ENCODE measurements around the gene PPP2R3A. TPM values are rescaled to one million over a fixed set of nuclear protein-coding genes. Genes with fewer than 3 reads are reported as not detected.

PPP2R3A gene
- total and polyA plus RNA-seq, 2 of the 4 experiments (the other 2 are of a cell fraction): 11.3 to 37.3 TPM

GRCh38 chr3:135950941-135951340, 14.6 kb upstream of the PPP2R3A start:
- no peak overlapping the region for H2BK15ac ChIP-seq (ENCODE audit: low read depth, low read length)
- dilution Hi-C loops (cut with HindIII; ENCODE audit: low sequenced_read_pairs, unreplicated experiment): no loop called here

More at GRCh38 chr3:135950941-135951340, 14.6 kb upstream of the PPP2R3A start:
- no peak overlapping the region for H2AK9ac ChIP-seq (replicated peaks; ENCODE audit: low read depth, low read length, poor library complexity)
- no peak overlapping the region for H3K4ac ChIP-seq (ENCODE audit: low read depth, low read length)
- no TSS peak for BruUV-seq (replicated peaks)
- no peak overlapping the region for H3K18ac ChIP-seq (ENCODE audit: low read depth, low read length)
- no peak for ATAC-seq (ENCODE audit: low read depth)
- no peak overlapping the region for H2BK5ac ChIP-seq (ENCODE audit: low read depth, low read length, poor library complexity, severe bottlenecking)
- H4K20me1 ChIP-seq (ENCODE audit: insufficient read depth, low read length): no peaks in the 10 kb centered on the region
- no peaks in the 10 kb centered on the region for H3K36me3 ChIP-seq (ENCODE audit: control insufficient read depth, insufficient read depth, low read length)
- in situ Hi-C loops (cut with MboI; ENCODE audit: low sequenced_read_pairs) (no loop called here), intact Hi-C loops (cut with micrococcal nuclease) (no loop called here)
- H2AFZ ChIP-seq (replicated peaks; ENCODE audit: low read length, poor library complexity): no peak overlapping the region
- no peak overlapping the region for H2AK5ac ChIP-seq (ENCODE audit: low read depth, low read length)
- DNase-seq: no peak
- no peak overlapping the region for H2BK20ac ChIP-seq (ENCODE audit: low read depth, low read length)
- H3K27me3 ChIP-seq (ENCODE audit: control insufficient read depth, insufficient read depth, low read length): peaks cover 2% of the 10 kb centered on the region; the same call in 1 of the 2 replicates
- no CpG with 5 or more reads among the region's 2 CpGs for WGBS, 2 experiments (ENCODE audit: extremely low coverage in 2 of 2, insufficient read length in 1 of 2)
- H3K4me3 ChIP-seq (ENCODE audit: insufficient read depth, low read depth, low read length): no peak overlapping the region
- H3K14ac ChIP-seq (replicated peaks; ENCODE audit: low read depth, low read length): no peak overlapping the region
- H4K91ac ChIP-seq (ENCODE audit: insufficient read depth, low read depth, low read length): no peak overlapping the region
- H3K9ac ChIP-seq (ENCODE audit: low read depth, low read length): no peak overlapping the region
- H2BK120ac ChIP-seq (ENCODE audit: low read depth, low read length): no peak overlapping the region
- no peak overlapping the region for H3K23ac ChIP-seq (ENCODE audit: low read depth, low read length)
- no peak overlapping the region for H3K4me2 ChIP-seq (ENCODE audit: low read depth, low read length)
- CTCF ChIA-PET: no interaction called here
- H3K9me3 ChIP-seq (ENCODE audit: control insufficient read depth, insufficient read depth, low read length): no peaks in the 10 kb centered on the region
- POLR2A ChIA-PET (ENCODE audit: unreplicated experiment): no interaction called here
- TF ChIP-seq BHLHE40 (IDR thresholded peaks at IDR 0.05; ENCODE audit: low read depth, low read length) (no peak), POLR2A (IDR thresholded peaks at IDR 0.05; ENCODE audit: low read depth, low read length) (no peak), USF2 (IDR thresholded peaks at IDR 0.05; ENCODE audit: low read depth, low read length) (no peak), MXI1 (IDR thresholded peaks at IDR 0.05; ENCODE audit: borderline replicate concordance, low read depth, low read length) (no peak), SMC3 (IDR thresholded peaks at IDR 0.05; ENCODE audit: low read depth, low read length) (no peak), RCOR1 (IDR thresholded peaks at IDR 0.05; ENCODE audit: insufficient replicate concordance, low read length) (no peak), MAFK (IDR thresholded peaks at IDR 0.05; ENCODE audit: low read depth, low read length) (no peak), CTCF (conservative IDR thresholded peaks at IDR 0.05; ENCODE audit: low read depth, low read length) (no peak), CHD1 (IDR thresholded peaks at IDR 0.05; ENCODE audit: low read depth, low read length) (no peak), RFX5 (IDR thresholded peaks at IDR 0.05; ENCODE audit: low read depth, low read length) (no peak), ELK1 (IDR thresholded peaks at IDR 0.05; ENCODE audit: borderline replicate concordance, low read depth, low read length) (no peak), FOS (IDR thresholded peaks at IDR 0.05; ENCODE audit: low read depth, low read length) (no peak), NFE2L2 (IDR thresholded peaks at IDR 0.05; ENCODE audit: low read depth, low read length) (no peak), MAZ (IDR thresholded peaks at IDR 0.05; ENCODE audit: borderline replicate concordance, low read depth, low read length) (no peak), CEBPB (IDR thresholded peaks at IDR 0.05; ENCODE audit: low read depth, low read length) (no peak), RAD21 (IDR thresholded peaks at IDR 0.05; ENCODE audit: low read length) (no peak)
- H3K4me1 ChIP-seq (ENCODE audit: control insufficient read depth, insufficient read depth, low read length): no peaks in the 10 kb centered on the region
- no peak overlapping the region for H3K27ac ChIP-seq (ENCODE audit: insufficient read depth, low read length)
- H4K5ac ChIP-seq (ENCODE audit: low read depth, low read length): no peak overlapping the region
- no peak overlapping the region for H4K8ac ChIP-seq (ENCODE audit: low read depth in 2 of 2, low read length in 2 of 2)
- no peaks in the 10 kb centered on the region for H3K79me1 ChIP-seq (ENCODE audit: low read depth in 1 of 2, low read length in 2 of 2)
- no peak overlapping the region for H3K56ac ChIP-seq (ENCODE audit: extremely low read depth, insufficient read depth, low read length)
- no peaks in the 10 kb centered on the region for H3K9me1 ChIP-seq (ENCODE audit: insufficient read depth, low read length)
